GM18505 (cell line): ENCODE results near the gene SSX2IP.
"Not testable (repeated sequence)": the region's sequence is repeated elsewhere in the genome, so short reads cannot be mapped to it uniquely, and the experiment has no call there.

ENCODE experiments used
- ATAC-seq: cut with Tn5 transposase; IDR thresholded peaks from one replicate; pipeline ENCODE4 v1.9.1; 2021; ENCODE audit not compliant: unreplicated experiment
- POLR2A ChIP-seq: IDR thresholded peaks from 4 replicates; pipeline ENCODE4 v1.6.1; 2011; ENCODE audit warnings: borderline replicate concordance; ENCODE audit not compliant: insufficient read depth, insufficient read length; ENCODE audit errors: extremely low read depth

SSX2IP gene

GRCh38 chr1:84690397-84691121 is at the start of gene SSX2IP:
SSX2IP (minus strand) TSS chr1:84690461; CDS start chr1:84671219, 19,242 bp downstream.
- ATAC-seq: peak; percentile 94
- peak; percentile 57 for TF ChIP-seq POLR2A

GRCh38 chr1:84738237-84738636 is 48.0 kb upstream of the SSX2IP start:
- ATAC-seq: no peak

GRCh38 chr1:84737590-84737989 is 47.3 kb upstream of the SSX2IP start:
- TF ChIP-seq POLR2A: no peak
- ATAC-seq: no peak

More at GRCh38 chr1:84738237-84738636, 48.0 kb upstream of the SSX2IP start:
- no peak for TF ChIP-seq POLR2A

- TF ChIP-seq POLR2A: no peak
- ATAC-seq: no peak
These were observed 46.7 kb upstream of the SSX2IP start for GRCh38 chr1:84736944-84737343.

GRCh38 chr1:84736445-84736844 is 46.2 kb upstream of the SSX2IP start:
- TF ChIP-seq POLR2A: no peak
- ATAC-seq: no peak

GRCh38 chr1:84735483-84735882 is 45.2 kb upstream of the SSX2IP start:
- ATAC-seq: no peak
- TF ChIP-seq POLR2A: no peak

- no peak for ATAC-seq
- no peak for TF ChIP-seq POLR2A
These were observed 42.3 kb upstream of the SSX2IP start for GRCh38 chr1:84732520-84732919.

- no peak for ATAC-seq
- TF ChIP-seq POLR2A: no peak
These were observed 41.3 kb upstream of the SSX2IP start for GRCh38 chr1:84731519-84731918.

- ATAC-seq: not testable (repeated sequence)
These were observed 37.5 kb upstream of the SSX2IP start for GRCh38 chr1:84727711-84728110.

- no peak for TF ChIP-seq POLR2A
- no peak for ATAC-seq
These were observed 36.6 kb upstream of the SSX2IP start for GRCh38 chr1:84726593-84727499.

GRCh38 chr1:84724128-84724860 is 34.0 kb upstream of the SSX2IP start:
- ATAC-seq: no peak
- TF ChIP-seq POLR2A: no peak

GRCh38 chr1:84722794-84723193 is 32.5 kb upstream of the SSX2IP start:
- no peak for ATAC-seq
- TF ChIP-seq POLR2A: no peak

GRCh38 chr1:84721872-84722271 is 31.6 kb upstream of the SSX2IP start:
- not testable (repeated sequence) for ATAC-seq
